Measurements from ENCODE around the gene FGF1.

DNA sequence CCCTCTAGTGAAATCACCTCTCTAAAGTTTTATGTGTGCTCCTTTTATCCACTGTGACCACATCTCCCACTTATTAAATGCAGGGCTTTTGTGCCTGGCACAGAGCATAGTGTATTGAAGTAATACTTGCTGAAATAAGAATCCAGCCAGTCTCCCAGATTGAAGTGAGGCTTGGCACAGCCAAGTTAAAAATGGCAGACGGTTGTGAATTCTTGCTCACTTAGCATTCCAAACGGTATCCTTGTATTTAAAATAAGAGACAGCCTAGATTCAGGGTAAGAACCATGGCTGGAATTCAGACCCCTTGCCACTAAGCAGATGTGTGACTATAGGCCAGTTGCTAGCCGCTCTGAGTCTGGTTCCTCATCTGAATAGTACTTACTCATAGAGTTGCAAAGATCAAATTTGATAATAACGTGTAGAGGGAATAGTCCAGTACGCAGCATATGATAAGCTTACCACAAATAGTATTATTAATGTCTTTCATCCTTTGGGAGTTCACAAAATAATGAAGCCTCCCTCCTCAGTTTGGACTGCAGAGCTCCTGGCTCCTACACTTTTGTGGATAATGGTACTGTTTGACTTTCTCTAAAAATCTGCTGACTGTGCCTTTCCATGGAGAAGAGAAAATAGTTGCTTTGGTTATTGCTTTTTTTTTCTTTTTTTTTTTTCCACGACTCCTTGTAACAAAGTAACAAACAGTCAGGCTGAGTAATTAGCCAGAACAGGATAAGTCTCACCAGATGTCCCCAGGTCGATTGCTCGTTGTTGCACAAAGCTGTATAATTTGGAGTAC lies 51.5 kb downstream of the FGF1 start:
- TF ChIP-seq, protein P1, sequence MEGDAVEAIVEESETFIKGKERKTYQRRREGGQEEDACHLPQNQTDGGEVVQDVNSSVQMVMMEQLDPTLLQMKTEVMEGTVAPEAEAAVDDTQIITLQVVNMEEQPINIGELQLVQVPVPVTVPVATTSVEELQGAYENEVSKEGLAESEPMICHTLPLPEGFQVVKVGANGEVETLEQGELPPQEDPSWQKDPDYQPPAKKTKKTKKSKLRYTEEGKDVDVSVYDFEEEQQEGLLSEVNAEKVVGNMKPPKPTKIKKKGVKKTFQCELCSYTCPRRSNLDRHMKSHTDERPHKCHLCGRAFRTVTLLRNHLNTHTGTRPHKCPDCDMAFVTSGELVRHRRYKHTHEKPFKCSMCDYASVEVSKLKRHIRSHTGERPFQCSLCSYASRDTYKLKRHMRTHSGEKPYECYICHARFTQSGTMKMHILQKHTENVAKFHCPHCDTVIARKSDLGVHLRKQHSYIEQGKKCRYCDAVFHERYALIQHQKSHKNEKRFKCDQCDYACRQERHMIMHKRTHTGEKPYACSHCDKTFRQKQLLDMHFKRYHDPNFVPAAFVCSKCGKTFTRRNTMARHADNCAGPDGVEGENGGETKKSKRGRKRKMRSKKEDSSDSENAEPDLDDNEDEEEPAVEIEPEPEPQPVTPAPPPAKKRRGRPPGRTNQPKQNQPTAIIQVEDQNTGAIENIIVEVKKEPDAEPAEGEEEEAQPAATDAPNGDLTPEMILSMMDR (IDR thresholded peaks at IDR 0.05), result no peak
- no peak for TF ChIP-seq TCF7L2 (IDR thresholded peaks at IDR 0.05; ENCODE audit: low read depth, low read length)
- no peak for TF ChIP-seq POLR2AphosphoS5 (IDR thresholded peaks at IDR 0.05; ENCODE audit: low read depth, low read length)

Data from Panc1 (cell line).